HG02973 (cell line): ENCODE data around the gene NODAL.

Experiments
- ATAC-seq: cut with Tn5 transposase; IDR thresholded peaks from one replicate; pipeline ENCODE4 v1.9.1; 2021; ENCODE audit warnings: moderate library complexity; ENCODE audit not compliant: unreplicated experiment

NODAL gene

GRCh38 chr10:70465278-70465677 lies 23.8 kb upstream of the NODAL start:
- ATAC-seq: no peak

- no peak for ATAC-seq
These were observed 21.0 kb upstream of the NODAL start for GRCh38 chr10:70462349-70462984.

DNA sequence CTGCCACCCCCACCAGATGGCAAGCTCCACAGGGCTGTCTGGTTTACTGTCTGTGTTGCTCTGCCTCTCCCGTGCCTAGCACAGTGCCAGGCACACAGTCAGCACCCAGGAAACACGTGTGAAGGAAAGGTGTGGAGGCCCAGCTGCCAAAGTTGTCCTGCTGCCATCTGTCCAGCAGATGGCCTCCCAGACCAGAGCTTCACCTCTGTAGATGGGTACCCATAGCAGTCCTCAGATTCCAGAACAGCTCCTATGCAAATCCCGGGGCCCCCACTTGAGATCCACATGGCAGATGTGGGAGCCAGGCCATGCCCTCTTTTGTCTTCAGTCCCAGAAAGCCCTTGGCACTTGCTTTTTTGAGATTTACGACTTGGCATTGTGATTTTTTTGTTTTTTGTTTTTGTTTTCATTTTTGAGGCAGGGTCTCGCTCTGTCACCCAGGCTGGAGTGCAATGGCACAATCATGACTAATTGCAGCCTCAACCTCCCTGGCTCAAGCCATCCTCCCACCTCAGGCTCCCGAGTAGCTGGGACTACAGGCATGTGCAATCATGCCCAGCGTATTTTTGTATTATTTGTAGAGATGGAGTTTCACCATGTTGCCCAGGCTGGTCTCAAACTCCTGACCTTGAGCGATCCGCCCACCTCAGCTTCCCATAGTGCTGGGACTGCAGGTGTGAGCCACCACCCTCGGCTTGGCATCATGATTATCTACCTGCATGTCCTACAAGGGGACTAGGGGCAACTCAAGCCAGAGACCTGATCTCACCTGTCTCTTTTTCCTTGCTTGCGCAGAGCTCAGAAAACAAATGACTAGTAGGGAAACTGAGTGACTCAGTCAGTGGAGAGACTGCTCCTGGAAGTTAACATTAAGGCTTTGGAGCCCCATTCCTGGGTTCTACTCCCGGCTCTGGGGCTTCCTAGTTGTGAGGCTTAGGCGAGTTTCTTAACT lies 20.2 kb upstream of the NODAL start:
- ATAC-seq: no peak

GRCh38 chr10:70459774-70460490 lies 18.5 kb upstream of the NODAL start:
- ATAC-seq: no peak

DNA sequence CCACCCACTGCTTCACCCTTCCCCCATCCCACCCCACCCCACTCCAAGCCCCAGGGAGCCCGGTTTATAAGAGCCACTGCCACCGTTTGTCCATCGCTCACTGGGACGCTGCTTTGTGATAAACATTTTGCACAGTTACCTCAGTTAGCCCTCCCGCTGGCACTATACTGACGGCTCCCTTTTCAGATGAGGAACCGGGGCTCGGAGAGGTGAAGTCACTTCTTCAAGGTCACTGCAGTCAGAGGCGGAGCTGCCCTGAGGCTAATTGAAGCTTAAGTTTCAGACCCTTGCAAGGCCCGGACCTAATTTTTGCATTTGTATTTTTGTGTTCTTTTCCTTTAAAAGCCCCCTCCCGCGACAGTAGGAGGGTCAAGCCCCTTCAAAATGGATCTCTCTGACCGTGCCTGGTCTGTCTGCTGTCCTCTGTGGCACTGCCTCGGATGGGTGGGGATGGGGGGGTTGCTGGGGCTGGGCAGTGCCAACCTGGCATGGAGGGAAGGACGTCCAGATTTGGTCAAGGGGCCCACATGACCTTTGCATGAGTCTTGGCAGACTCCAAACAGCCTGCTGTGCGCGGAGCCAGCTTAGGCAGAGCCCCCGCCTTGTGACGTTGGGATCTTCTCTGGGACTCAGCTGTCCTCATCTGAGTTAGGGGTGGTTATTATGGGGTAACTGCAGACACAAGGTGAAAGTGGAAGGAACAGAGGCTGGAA lies 17.7 kb upstream of the NODAL start:
- ATAC-seq: no peak

- no peak for ATAC-seq
These were observed 17.0 kb upstream of the NODAL start for GRCh38 chr10:70458329-70459060.

DNA sequence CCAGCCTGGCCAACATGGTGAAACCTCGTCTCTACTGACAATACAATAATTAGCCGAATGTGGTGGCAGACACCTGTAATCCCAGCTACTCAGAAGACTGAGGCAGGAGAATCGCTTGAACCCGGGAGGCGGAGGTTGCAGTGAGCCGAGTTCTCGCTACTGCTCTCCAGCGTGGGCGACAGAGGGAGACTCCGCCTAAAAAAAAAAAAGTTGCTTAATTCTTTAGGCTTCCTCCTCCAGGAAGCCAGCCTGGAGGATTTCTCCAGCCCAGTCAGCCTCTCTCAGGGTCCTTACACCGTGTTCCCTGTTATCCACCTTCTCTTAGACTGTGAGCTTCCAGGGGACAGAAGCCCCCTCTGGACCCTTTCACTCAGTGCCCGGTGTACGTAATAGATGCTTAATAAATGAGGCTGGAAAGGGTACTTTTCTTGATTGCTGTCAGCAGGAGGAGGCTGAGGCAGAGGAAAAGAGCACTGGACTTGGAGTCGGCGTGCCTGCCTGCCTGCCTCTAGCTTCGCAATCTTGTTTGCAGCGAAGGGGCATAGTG lies 16.4 kb upstream of the NODAL start:
- no peak for ATAC-seq

DNA sequence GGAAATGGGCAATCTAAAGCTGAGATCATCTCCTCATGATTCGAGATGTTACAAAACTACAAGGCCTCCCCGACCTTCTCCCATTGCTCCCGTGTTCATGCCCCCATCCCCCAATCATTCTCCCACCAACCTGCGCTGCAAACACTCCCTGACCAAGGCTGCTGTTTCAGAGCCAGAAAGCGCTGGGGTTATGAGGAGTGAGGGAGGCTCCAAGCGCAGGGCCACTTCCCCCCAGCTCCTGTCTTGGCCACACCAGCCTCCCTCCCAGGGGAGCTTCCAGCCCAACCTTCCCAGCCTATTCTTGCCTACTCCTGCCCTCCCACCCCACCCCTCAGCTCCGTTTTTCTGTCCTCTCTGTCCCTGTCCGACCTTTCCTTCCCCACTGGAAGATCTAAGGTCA lies 14.7 kb upstream of the NODAL start:
- ATAC-seq: no peak

DNA sequence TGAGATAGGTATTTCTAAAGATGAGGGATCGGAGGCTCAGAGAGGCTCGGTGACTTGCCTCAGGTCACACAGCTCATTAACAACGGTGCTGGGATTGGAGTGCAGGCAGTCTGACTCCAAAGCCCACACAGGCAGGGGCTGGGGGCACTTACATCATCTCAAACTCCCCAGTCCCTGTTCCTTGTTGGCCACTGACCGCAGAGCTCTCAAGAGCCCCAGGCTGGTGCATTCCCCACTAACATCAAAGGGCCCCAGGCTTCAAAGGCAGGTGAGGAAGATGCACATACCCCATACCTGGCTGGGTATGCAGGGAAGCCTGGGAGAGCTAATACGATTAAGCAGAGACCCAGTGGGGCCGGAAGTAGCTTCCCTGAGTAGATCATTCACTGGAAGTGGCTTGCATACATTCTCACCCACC lies 13.7 kb upstream of the NODAL start:
- ATAC-seq: no peak

GRCh38 chr10:70448236-70448635 lies 6.8 kb upstream of the NODAL start:
- ATAC-seq: no peak

DNA sequence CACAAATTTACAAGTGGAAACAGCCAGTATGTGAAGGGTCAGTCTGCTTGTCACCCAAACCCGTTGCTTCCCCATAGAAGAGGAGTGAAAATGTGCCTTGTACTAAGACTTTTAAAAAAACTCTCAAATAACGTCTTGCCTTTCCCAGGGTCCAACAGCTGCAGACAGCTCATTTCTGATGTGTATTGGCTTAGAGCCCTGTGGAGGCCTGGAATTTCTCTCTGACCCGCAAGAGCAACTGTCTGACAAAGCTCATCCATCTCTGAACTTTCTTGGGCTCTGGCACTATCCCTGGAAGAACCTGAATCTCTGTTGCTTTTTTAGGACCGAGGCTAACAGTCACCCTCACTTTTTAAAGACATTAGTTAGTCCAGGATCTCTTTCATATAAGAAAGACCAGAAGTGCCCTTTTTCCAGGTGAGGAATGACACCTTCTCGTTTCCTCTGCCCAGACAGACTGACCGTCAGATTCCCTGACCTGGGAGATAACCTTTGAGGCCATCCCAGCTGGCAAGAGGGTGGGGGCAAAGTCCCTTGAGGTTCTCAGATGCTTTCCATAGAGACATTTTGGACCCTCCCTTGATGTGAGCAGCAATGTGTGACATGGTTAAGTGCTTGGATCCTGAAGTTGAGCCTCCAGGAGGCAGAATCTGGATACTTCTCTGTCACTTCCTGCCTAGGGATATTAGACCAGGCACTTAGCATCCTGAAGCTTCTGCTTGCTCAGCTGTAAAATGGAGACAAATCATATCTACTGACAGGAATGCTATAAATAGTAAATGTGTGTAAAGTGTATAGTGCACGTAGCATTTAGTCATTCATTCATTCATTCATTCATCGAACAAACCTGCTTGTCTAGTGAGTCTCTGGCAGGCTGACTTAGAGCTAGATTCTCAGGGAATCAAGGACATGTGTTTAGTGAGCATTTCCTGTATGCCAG lies 4.5 kb upstream of the NODAL start:
- no peak for ATAC-seq

DNA sequence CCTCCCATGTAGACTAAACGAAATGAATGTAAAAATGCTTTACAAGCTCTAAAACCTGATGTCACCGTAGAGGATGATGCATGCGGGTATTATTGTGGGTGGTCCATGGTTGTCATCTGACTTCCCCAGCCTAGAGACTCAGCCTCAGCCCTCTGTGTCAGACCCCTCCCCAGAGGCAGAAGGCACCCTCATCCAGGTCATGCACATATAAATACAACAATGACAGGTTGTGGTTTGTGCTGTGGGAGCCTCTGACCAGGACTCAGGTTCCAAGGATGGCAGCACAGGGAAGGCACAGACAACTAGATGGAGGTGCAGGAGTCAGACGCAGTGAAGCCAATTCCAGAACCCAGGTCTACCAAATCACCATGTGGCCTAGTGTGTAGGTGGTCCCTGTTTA lies 3.3 kb upstream of the NODAL start:
- no peak for ATAC-seq

- no peak for ATAC-seq
These were observed 979 bp upstream of the NODAL start for GRCh38 chr10:70442332-70442988.

GRCh38 chr10:70441895-70442309 lies 421 bp upstream of the NODAL start:
- ATAC-seq: no peak

DNA sequence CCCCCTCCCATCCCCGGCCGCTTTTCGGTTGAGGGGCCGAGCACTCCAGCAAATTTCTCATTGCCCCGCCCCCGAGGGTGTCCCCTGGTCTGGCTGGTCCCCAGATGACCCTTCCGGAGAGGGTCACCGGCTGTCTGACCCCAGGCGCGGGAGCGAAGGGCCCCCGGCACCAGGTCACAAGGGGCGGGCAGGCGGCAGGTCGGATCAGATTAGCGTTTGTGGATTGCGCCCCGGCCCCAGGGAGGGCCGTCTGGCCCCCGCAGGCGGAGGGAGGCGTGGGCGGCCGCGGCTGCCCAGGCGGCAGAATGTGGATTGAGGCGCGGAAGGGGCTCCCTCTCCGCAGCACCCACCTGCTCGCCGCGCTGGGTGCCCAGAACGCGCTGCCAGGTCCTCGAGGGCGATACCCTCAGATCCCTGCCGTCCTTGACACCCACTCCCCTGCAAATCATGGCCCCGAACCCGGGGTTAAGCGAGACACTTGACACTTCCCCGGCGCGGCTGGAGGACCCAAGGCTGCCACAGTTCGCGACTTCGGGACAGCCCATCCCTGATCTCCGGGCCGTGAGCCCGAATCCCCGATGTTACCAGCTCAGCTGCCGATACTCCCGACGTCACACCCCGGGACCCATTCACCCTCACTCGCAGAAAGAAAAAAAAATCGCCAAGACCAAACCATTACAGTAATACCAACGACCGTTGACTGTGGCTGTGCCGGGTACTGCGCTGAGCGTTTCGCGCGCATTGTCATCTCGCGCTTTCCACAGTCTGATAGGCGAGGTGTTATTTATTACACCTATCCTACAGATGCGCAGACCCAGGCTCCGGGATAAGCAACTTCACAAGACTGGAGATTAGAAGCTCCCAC lies 953 bp downstream of the NODAL start:
- no peak for ATAC-seq

DNA sequence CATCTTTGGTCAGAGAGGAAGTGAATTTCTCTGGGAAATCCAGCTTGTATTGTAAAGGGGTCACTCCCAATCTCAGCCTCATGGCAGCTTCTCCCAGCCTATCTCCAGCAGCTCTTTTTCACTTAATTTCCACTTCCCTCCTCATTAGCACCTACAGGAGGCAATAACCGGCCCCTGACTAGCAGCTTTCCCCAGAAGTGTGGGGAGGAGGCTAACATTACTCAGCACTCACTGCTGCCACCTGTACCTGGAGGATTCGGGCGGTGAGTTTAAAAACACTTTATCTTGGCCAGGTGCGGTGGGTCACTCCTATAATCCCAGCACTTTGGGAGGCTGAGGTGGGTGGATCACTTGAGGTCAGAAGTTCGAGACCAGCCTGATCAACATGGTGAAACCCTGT lies 3.8 kb downstream of the NODAL start:
- no peak for ATAC-seq

- ATAC-seq: no peak
These were observed 6.0 kb downstream of the NODAL start for GRCh38 chr10:70435241-70436085.
